HL-60 (cell line): Measurements from ENCODE around the gene CRTC3.
A peak's percentile ranks its signal among the peaks of the same experiment; 100 is the strongest.
"Not testable (repeated sequence)": the region's sequence is repeated elsewhere in the genome, so short reads cannot be mapped to it uniquely, and the experiment has no call there.

Experiments
- DNase-seq, 2 experiments: peaks; one replicate each; pipeline ENCODE4 v3.0.0-alpha.2; 2010 to 2020; ENCODE audit warnings: low read depth in 1 of 2, low spot score in 1 of 2
- H3K27ac ChIP-seq: fragments of 250-450 bp; sonication (Bioruptor Pico); replicated peaks from 2 replicates; pipeline ENCODE4 v1.5.1; 2020; ENCODE audit warnings: mild to moderate bottlenecking, moderate library complexity
- H3K27me3 ChIP-seq: fragments of 250-450 bp; sonication (Bioruptor Pico); 2 replicates; pipeline ENCODE4 v1.5.1; 2021; ENCODE audit warnings: mild to moderate bottlenecking, moderate library complexity; ENCODE audit not compliant: insufficient read depth, poor library complexity, severe bottlenecking
- H3K4me3 ChIP-seq: replicated peaks from 2 replicates; pipeline ENCODE4 v1.5.1; 2011; ENCODE audit warnings: mild to moderate bottlenecking, control low read depth, low read length; ENCODE audit not compliant: insufficient read depth
- CTCF ChIP-seq: IDR thresholded peaks from one replicate; pipeline ENCODE4 v1.5.1; 2011; ENCODE audit warnings: low read length, control low read depth, inconsistent platforms; ENCODE audit not compliant: insufficient read depth
- GABPA ChIP-seq: IDR thresholded peaks from 2 replicates; pipeline ENCODE4 v1.6.1; 2012; ENCODE audit warnings: low read depth
- POLR2AphosphoS5 ChIP-seq: IDR thresholded peaks from 2 replicates; pipeline ENCODE4 v1.6.1; 2012; ENCODE audit warnings: low read depth
- REST ChIP-seq: IDR thresholded peaks from 2 replicates; pipeline ENCODE4 v1.6.1; 2012; ENCODE audit warnings: low read depth; ENCODE audit not compliant: insufficient replicate concordance
- SPI1 ChIP-seq: IDR thresholded peaks from 2 replicates; pipeline ENCODE4 v1.6.1; 2012; ENCODE audit warnings: low read depth, mild to moderate bottlenecking, borderline replicate concordance

CRTC3 gene

GRCh38 chr15:90659481-90659880, 129.8 kb downstream of the CRTC3 start:
- H3K27ac ChIP-seq: peak overlapping the region; percentile 91
- no peaks in the 10 kb centered on the region for H3K27me3 ChIP-seq
- no peak for DNase-seq
- no peak overlapping the region for H3K4me3 ChIP-seq
- TF ChIP-seq GABPA (no peak), REST (no peak), POLR2AphosphoS5 (no peak), SPI1 (no peak), CTCF (no peak)

- TF ChIP-seq GABPA: no peak
- no peak for TF ChIP-seq CTCF
- no peak for TF ChIP-seq REST
- no peak for TF ChIP-seq SPI1
- TF ChIP-seq POLR2AphosphoS5: peak; percentile 69
- peak overlapping the region; percentile 91 for H3K27ac ChIP-seq
- H3K27me3 ChIP-seq: no peaks in the 10 kb centered on the region
- DNase-seq: peak; percentile 85 to 90
- H3K4me3 ChIP-seq: peak overlapping the region; percentile 30
Measured at GRCh38 chr15:90660195-90660998, 130.7 kb downstream of the CRTC3 start.

- Histone ChIP-seq H3K4me3 (peak overlapping the region; percentile 30), H3K27ac (peak overlapping the region; percentile 91)
- peak in 1 of 2 experiments; percentile 67 for DNase-seq
- not testable (repeated sequence) for H3K27me3 ChIP-seq
Measured at GRCh38 chr15:90660999-90661330, 131.2 kb downstream of the CRTC3 start.

- H3K27ac ChIP-seq, DNase-seq, H3K4me3 ChIP-seq, H3K27me3 ChIP-seq: not testable (repeated sequence)
Measured at GRCh38 chr15:90664081-90664461, 134.3 kb downstream of the CRTC3 start.

GRCh38 chr15:90664650-90665287, 135.0 kb downstream of the CRTC3 start:
- DNase-seq: no peak
- Histone ChIP-seq H3K27ac (peak overlapping the region; percentile 89), H3K27me3 (no peaks in the 10 kb centered on the region), H3K4me3 (peak overlapping the region; percentile 42)
- no peak for TF ChIP-seq SPI1
- no peak for TF ChIP-seq POLR2AphosphoS5
- TF ChIP-seq CTCF: no peak
- no peak for TF ChIP-seq GABPA
- TF ChIP-seq REST: no peak
